ENCODE results near the gene ANGEL1.

DNA sequence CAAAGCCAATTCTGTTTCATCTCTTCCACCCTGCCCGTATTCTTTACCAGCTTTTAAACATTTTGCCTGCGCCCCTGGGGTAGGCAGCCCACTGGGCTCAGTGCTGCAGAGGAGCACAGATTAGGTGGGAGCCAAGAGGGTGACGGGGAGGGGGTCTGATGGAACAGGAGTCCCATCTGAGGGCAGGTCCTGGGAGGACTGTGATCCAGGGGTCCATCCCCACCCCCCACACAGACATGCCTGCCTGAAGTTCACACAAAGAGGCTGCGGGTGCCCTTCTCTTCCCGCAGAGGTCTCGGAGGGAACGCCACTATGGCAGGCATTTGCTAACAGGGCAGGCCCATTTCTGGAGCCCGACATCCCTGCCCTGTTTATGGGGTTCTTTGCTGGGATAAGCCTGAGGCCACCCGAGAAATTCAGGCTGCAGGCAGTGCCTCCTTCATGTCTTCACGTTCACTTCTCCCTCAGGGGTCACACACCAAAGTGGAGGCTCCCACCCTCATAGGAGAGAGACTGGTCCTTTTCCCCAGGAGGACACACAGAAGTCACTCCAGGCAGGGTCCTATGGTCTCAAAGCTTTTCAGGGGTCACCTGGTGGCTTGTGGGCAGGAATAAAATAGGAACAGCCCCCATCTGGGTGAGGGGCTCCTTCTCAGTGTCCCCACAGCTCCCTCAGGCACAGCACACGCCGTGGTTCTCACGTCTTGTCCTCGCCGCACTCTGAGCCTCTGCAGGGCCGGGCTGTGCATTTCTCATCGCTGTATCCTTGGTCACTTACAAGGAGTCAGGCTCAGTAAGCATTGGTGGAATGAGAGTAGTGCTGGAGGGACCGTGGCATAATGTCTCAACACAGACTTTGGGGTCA lies 38.5 kb downstream of the ANGEL1 start:
- TF ChIP-seq, protein P1, sequence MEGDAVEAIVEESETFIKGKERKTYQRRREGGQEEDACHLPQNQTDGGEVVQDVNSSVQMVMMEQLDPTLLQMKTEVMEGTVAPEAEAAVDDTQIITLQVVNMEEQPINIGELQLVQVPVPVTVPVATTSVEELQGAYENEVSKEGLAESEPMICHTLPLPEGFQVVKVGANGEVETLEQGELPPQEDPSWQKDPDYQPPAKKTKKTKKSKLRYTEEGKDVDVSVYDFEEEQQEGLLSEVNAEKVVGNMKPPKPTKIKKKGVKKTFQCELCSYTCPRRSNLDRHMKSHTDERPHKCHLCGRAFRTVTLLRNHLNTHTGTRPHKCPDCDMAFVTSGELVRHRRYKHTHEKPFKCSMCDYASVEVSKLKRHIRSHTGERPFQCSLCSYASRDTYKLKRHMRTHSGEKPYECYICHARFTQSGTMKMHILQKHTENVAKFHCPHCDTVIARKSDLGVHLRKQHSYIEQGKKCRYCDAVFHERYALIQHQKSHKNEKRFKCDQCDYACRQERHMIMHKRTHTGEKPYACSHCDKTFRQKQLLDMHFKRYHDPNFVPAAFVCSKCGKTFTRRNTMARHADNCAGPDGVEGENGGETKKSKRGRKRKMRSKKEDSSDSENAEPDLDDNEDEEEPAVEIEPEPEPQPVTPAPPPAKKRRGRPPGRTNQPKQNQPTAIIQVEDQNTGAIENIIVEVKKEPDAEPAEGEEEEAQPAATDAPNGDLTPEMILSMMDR (IDR thresholded peaks at IDR 0.05) = no peak
- no peak for TF ChIP-seq POLR2A (IDR thresholded peaks at IDR 0.05)
